H9 (cell line): ENCODE data around the gene TAGLN3. TPM values are rescaled to one million over a fixed set of nuclear protein-coding genes. Genes with fewer than 3 reads are reported as not detected.

ENCODE experiments used
- DNase-seq: peaks from one replicate; pipeline ENCODE4 v3.0.0-alpha.2; 2017
- H2AFZ ChIP-seq: one replicate; pipeline ENCODE4 v1.6.1; 2013; ENCODE audit warnings: mild to moderate bottlenecking, low read length, control low read depth, moderate library complexity
- H2AK5ac ChIP-seq: 2 replicates; pipeline ENCODE4 v1.6.1; 2013; ENCODE audit warnings: low read length, control low read depth, mixed read lengths; ENCODE audit not compliant: insufficient read length
- H2BK120ac ChIP-seq: one replicate; pipeline ENCODE4 v1.6.1; 2013; ENCODE audit warnings: low read depth, mild to moderate bottlenecking, low read length, control low read depth, inconsistent platforms; ENCODE audit not compliant: poor library complexity, severe bottlenecking
- H2BK12ac ChIP-seq: 2 replicates; pipeline ENCODE4 v1.6.1; 2013; ENCODE audit warnings: low read length, control low read depth, mixed read lengths, low read depth; ENCODE audit not compliant: insufficient read length
- H2BK15ac ChIP-seq: 2 replicates; pipeline ENCODE4 v1.6.1; 2013; ENCODE audit warnings: low read depth, low read length, control low read depth
- H2BK20ac ChIP-seq: one replicate; pipeline ENCODE4 v1.6.1; 2013; ENCODE audit warnings: low read depth, mild to moderate bottlenecking, low read length, control low read depth, inconsistent platforms; ENCODE audit not compliant: poor library complexity, severe bottlenecking
- H2BK5ac ChIP-seq: 2 replicates; pipeline ENCODE4 v1.6.1; 2013; ENCODE audit warnings: low read length, control low read depth, mixed read lengths; ENCODE audit not compliant: insufficient read length
- H3K14ac ChIP-seq: 2 replicates; pipeline ENCODE4 v1.6.1; 2013; ENCODE audit warnings: low read length, control low read depth; ENCODE audit not compliant: insufficient read depth
- H3K18ac ChIP-seq: 2 replicates; pipeline ENCODE4 v1.6.1; 2013; ENCODE audit warnings: low read depth, mild to moderate bottlenecking, mixed read lengths, low read length, control low read depth; ENCODE audit not compliant: insufficient read length
- H3K23ac ChIP-seq: 2 replicates; pipeline ENCODE4 v1.6.1; 2013; ENCODE audit warnings: low read length, control low read depth, mixed read lengths, low read depth; ENCODE audit not compliant: insufficient read length
- H3K23me2 ChIP-seq: 2 replicates; pipeline ENCODE4 v1.6.1; 2013; ENCODE audit warnings: low read depth, mild to moderate bottlenecking, mixed read lengths, low read length, control low read depth; ENCODE audit not compliant: insufficient read length, poor library complexity, severe bottlenecking
- H3K27ac ChIP-seq: 2 replicates; pipeline ENCODE4 v1.5.1; 2013; ENCODE audit warnings: low read length, control low read depth, mixed read lengths, low read depth; ENCODE audit not compliant: insufficient read length
- H3K27me3 ChIP-seq: 2 replicates; pipeline ENCODE4 v1.6.1; 2013; ENCODE audit warnings: low read length, control low read depth, inconsistent platforms; ENCODE audit not compliant: insufficient read depth
- H3K4ac ChIP-seq: 2 replicates; pipeline ENCODE4 v1.6.1; 2013; ENCODE audit warnings: low read depth, mild to moderate bottlenecking, control low read depth, inconsistent platforms, low read length, moderate library complexity
- H3K4me1 ChIP-seq: 2 replicates; pipeline ENCODE4 v1.6.1; 2013; ENCODE audit warnings: low read length, control low read depth, inconsistent platforms; ENCODE audit not compliant: insufficient read depth
- H3K4me2 ChIP-seq: 2 replicates; pipeline ENCODE4 v1.6.1; 2013; ENCODE audit warnings: low read length, control low read depth, mixed read lengths; ENCODE audit not compliant: insufficient read length, insufficient read depth
- H3K56ac ChIP-seq: 2 replicates; pipeline ENCODE4 v1.6.1; 2013; ENCODE audit warnings: low read depth, mild to moderate bottlenecking, mixed read lengths, low read length, control low read depth; ENCODE audit not compliant: insufficient read length
- H3K79me1 ChIP-seq: 2 replicates; pipeline ENCODE4 v1.6.1; 2013; ENCODE audit warnings: low read depth, mild to moderate bottlenecking, moderate library complexity, low read length, control low read depth, inconsistent platforms; ENCODE audit not compliant: insufficient read depth, poor library complexity, severe bottlenecking
- H3K79me2 ChIP-seq: 2 replicates; pipeline ENCODE4 v1.6.1; 2013; ENCODE audit warnings: low read length, control low read depth, inconsistent platforms; ENCODE audit not compliant: insufficient read depth
- H3K9ac ChIP-seq: 2 replicates; pipeline ENCODE4 v1.6.1; 2013; ENCODE audit warnings: low read length, control low read depth, mixed read lengths; ENCODE audit not compliant: insufficient read length; ENCODE audit errors: extremely low read depth
- H3K9me3 ChIP-seq: one replicate; pipeline ENCODE4 v1.6.1; 2013; ENCODE audit warnings: low read depth, low read length, inconsistent platforms; ENCODE audit not compliant: control insufficient read depth
- H3T11ph ChIP-seq: one replicate; pipeline ENCODE4 v1.6.1; 2013; ENCODE audit warnings: mild to moderate bottlenecking, low read length, control low read depth, inconsistent platforms
- H4K20me1 ChIP-seq: one replicate; pipeline ENCODE4 v1.6.1; 2013; ENCODE audit not compliant: control insufficient read depth, insufficient read length, insufficient read depth
- H4K5ac ChIP-seq: 2 replicates; pipeline ENCODE4 v1.6.1; 2013; ENCODE audit warnings: low read depth, mild to moderate bottlenecking, mixed read lengths, low read length, control low read depth; ENCODE audit not compliant: insufficient read length
- H4K8ac ChIP-seq: replicated peaks from 2 replicates; pipeline ENCODE4 v1.6.1; 2013; ENCODE audit warnings: low read length, control low read depth, mixed read lengths, low read depth; ENCODE audit not compliant: insufficient read length
- H4K91ac ChIP-seq: 2 replicates; pipeline ENCODE4 v1.6.1; 2013; ENCODE audit warnings: low read depth, mild to moderate bottlenecking, moderate library complexity, mixed read lengths, low read length, control low read depth; ENCODE audit not compliant: insufficient read length
- H3K27ac Mint-ChIP-seq, 3 experiments: 2 replicates in 2 of 3; 3 replicates in 1 of 3; pipeline ENCODE4 v1.8.0; 2020 to 2021; ENCODE audit warnings: mixed read lengths in 3 of 3, mild to moderate bottlenecking in 1 of 3, moderate library complexity in 1 of 3
- H3K27me3 Mint-ChIP-seq: 2 replicates; pipeline ENCODE4 v1.8.0; 2021; ENCODE audit warnings: low read depth, mild to moderate bottlenecking, moderate library complexity, mixed read lengths
- H3K36me3 Mint-ChIP-seq, 3 experiments: 2 replicates in 2 of 3; 3 replicates in 1 of 3; pipeline ENCODE4 v1.8.0; 2020 to 2021; ENCODE audit warnings: low read depth in 3 of 3, mixed read lengths in 3 of 3; ENCODE audit not compliant: insufficient read depth in 1 of 3
- H3K4me1 Mint-ChIP-seq, 2 experiments: 2 replicates each; pipeline ENCODE4 v1.8.0; 2020; ENCODE audit warnings: mixed read lengths in 2 of 2
- H3K4me3 Mint-ChIP-seq, 2 experiments: 2 replicates in 1 of 2; 3 replicates in 1 of 2; pipeline ENCODE4 v1.8.0; 2020 to 2021; ENCODE audit warnings: mild to moderate bottlenecking in 2 of 2, mixed read lengths in 2 of 2, moderate library complexity in 1 of 2
- H3K9me3 Mint-ChIP-seq, 2 experiments: 2 replicates in 1 of 2; 3 replicates in 1 of 2; pipeline ENCODE4 v1.8.0; 2020; ENCODE audit warnings: mild to moderate bottlenecking in 2 of 2, mixed read lengths in 2 of 2, moderate library complexity in 1 of 2
- CTCF ChIP-seq: fragments of 200-600 bp; sonication (generic); conservative IDR thresholded peaks from 3 replicates; pipeline ENCODE4 v1.8.0; 2021; ENCODE audit warnings: antibody characterized with exemption, mild to moderate bottlenecking
- WGBS: extraction: QIAGEN DNeasy Blood & Tissue Kit; methylation state at CpG from one replicate; pipeline ENCODE4 v1.1.7; 2013; ENCODE audit warnings: missing lambda C conversion rate, low lambda C conversion rate, mixed read lengths; ENCODE audit not compliant: insufficient read length; ENCODE audit errors: extremely low coverage; 5-methylcytosine and 5-hydroxymethylcytosine counted together
- total RNA-seq: library from RNA; stranded (reverse); gene quantifications from 2 replicates; pipeline ENCODE4 v1.2.1, GENCODE V29; 2021

TAGLN3 gene
- total RNA-seq, 1 experiment from 2014 or later = 6.4 TPM

- H3T11ph ChIP-seq = no peak overlapping the region
- H3K9me3 Mint-ChIP-seq = no peaks in the 10 kb centered on the region
- H3K4me3 Mint-ChIP-seq = no peak overlapping the region
- H3K27ac ChIP-seq = no peak overlapping the region
- TF ChIP-seq CTCF = peak; percentile 92
- no peaks in the 10 kb centered on the region for H3K23me2 ChIP-seq
- no peak overlapping the region for H2BK20ac ChIP-seq
- no peak overlapping the region for H3K23ac ChIP-seq
- no peak overlapping the region; a peak in 1 of 7 replicates for H3K27ac Mint-ChIP-seq
- H3K79me2 ChIP-seq = no peaks in the 10 kb centered on the region
- H3K56ac ChIP-seq = no peak overlapping the region
- H2BK5ac ChIP-seq = no peak overlapping the region
- H3K27me3 Mint-ChIP-seq = no peaks in the 10 kb centered on the region
- no peak overlapping the region for H2BK12ac ChIP-seq
- DNase-seq = peak; percentile 80
- H4K91ac ChIP-seq = no peak overlapping the region
- H4K5ac ChIP-seq = no peak overlapping the region
- no peak overlapping the region for H3K18ac ChIP-seq
- H3K4me2 ChIP-seq = no peak overlapping the region
- H3K27me3 ChIP-seq = no peaks in the 10 kb centered on the region
- H3K4ac ChIP-seq = no peak overlapping the region
- no peak overlapping the region for H2AK5ac ChIP-seq
- H2BK120ac ChIP-seq = no peak overlapping the region
- no peaks in the 10 kb centered on the region for H4K20me1 ChIP-seq
- no peak overlapping the region for H3K9ac ChIP-seq
- H3K9me3 ChIP-seq = no peaks in the 10 kb centered on the region
- no peak overlapping the region for H2AFZ ChIP-seq
- no peak overlapping the region for H2BK15ac ChIP-seq
- no peaks in the 10 kb centered on the region for H3K4me1 ChIP-seq
- no peaks in the 10 kb centered on the region for H3K79me1 ChIP-seq
- peaks cover 6 to 9% of the 10 kb centered on the region in 2 experiments for H3K4me1 Mint-ChIP-seq
- no peak overlapping the region for H3K14ac ChIP-seq
- no peaks in the 10 kb centered on the region; a peak in 1 of 7 replicates for H3K36me3 Mint-ChIP-seq
- H4K8ac ChIP-seq = no peak overlapping the region
- no CpG with 5 or more reads among the region's 8 CpGs for WGBS
Observed at GRCh38 chr3:111967651-111968274, 31.0 kb upstream of the TAGLN3 start.
